Activated CD4-positive, alpha-beta T cell treated with anti-CD3 and anti-CD28 coated beads, Interleukin-2, amount 10 ng/mL, durations not matched to agents 7 days and 5 days (primary cell): ENCODE data around the gene YPEL3. TPM values are rescaled to one million over a fixed set of nuclear protein-coding genes. Genes with fewer than 3 reads are reported as not detected.

ENCODE experiments used
- CTCF ChIA-PET: fragments of 350-600 bp; sonication (Branson Sonifier 250); formaldehyde crosslinking; loops from one replicate; lab custom pipeline; 2021; ENCODE audit warnings: antibody characterized with exemption; lab: Charles Lee
- POLR2A ChIA-PET: fragments of 350-600 bp; sonication (Branson Sonifier 250); formaldehyde crosslinking; loops from one replicate; lab custom pipeline; 2021; ENCODE audit warnings: antibody characterized with exemption; lab: Charles Lee
- DNase-seq: peaks from one replicate; pipeline ENCODE4 v3.0.0-alpha.2; 2020
- H3K27ac Mint-ChIP-seq: one replicate; pipeline ENCODE4 v1.8.0; 2021; ENCODE audit warnings: mild to moderate bottlenecking, moderate library complexity, mixed read lengths
- H3K27me3 Mint-ChIP-seq: one replicate; pipeline ENCODE4 v1.8.0; 2021; ENCODE audit warnings: mixed read lengths
- H3K36me3 Mint-ChIP-seq: one replicate; pipeline ENCODE4 v1.8.0; 2021; ENCODE audit warnings: low read depth, mixed read lengths
- H3K4me1 Mint-ChIP-seq: one replicate; pipeline ENCODE4 v1.8.0; 2021; ENCODE audit warnings: mixed read lengths
- H3K4me3 Mint-ChIP-seq: one replicate; pipeline ENCODE4 v1.8.0; 2021; ENCODE audit warnings: mild to moderate bottlenecking, moderate library complexity, mixed read lengths
- H3K9me3 Mint-ChIP-seq: one replicate; pipeline ENCODE4 v1.8.0; 2021; ENCODE audit warnings: mixed read lengths
- total RNA-seq, 2 experiments: library from RNA; stranded (reverse); gene quantifications; one replicate each; pipeline ENCODE4 v1.2.3, GENCODE V29; 2021

The YPEL3 gene
- total RNA-seq, 2 experiments from 2014 or later = 50.7 to 55.4 TPM

- no peaks in the 10 kb centered on the region for H3K27me3 Mint-ChIP-seq
- CTCF ChIA-PET = interaction anchor here (1.2 to 4.1 kb wide), 5 partner anchors 9 to 78 kb away, joined by 3 to 39 read pairs (median 5); partner anchors contain the start of genes TBX6 and TLCD3B
- H3K9me3 Mint-ChIP-seq = no peaks in the 10 kb centered on the region
- H3K4me3 Mint-ChIP-seq = peak overlapping the region; percentile 99
- H3K36me3 Mint-ChIP-seq = peaks cover 48% of the 10 kb centered on the region
- H3K4me1 Mint-ChIP-seq = peaks cover 39% of the 10 kb centered on the region
- no peak for DNase-seq
- H3K27ac Mint-ChIP-seq = peak overlapping the region; percentile 99
- POLR2A ChIA-PET = interaction anchor here (0.6 to 1.8 kb wide), 4 partner anchors 11 to 27 kb away, joined by 3 to 7 read pairs (median 4); partner anchors contain the start of gene TBX6
Measured at GRCh38 chr16:30064729-30065101, 31.3 kb downstream of the YPEL3 start.

GRCh38 chr16:30063893-30064728 lies 31.9 kb downstream of the YPEL3 start:
- CTCF ChIA-PET = interaction anchor here (0.7 to 4.1 kb wide), 9 partner anchors 9 to 346 kb away, joined by 3 to 39 read pairs (median 5); partner anchors contain the start of genes TBX6 and TLCD3B
- Mint-ChIP-seq H3K9me3 (no peaks in the 10 kb centered on the region), H3K27ac (peak overlapping the region; percentile 99)

GRCh38 chr16:30063278-30063892 lies 32.6 kb downstream of the YPEL3 start:
- ChIA-PET CTCF (interaction anchor here (0.6 to 3.0 kb wide), 7 partner anchors 8 to 346 kb away, joined by 3 to 19 read pairs (median 4); partner anchors contain the start of gene TBX6), POLR2A (interaction anchor here (0.6 kb wide), 2 partner anchors 12 to 388 kb away, joined by 3 to 6 read pairs; no protein-coding TSS in a partner anchor)
- Mint-ChIP-seq H3K9me3 (no peaks in the 10 kb centered on the region), H3K4me3 (peak overlapping the region; percentile 99), H3K27me3 (no peaks in the 10 kb centered on the region), H3K4me1 (peaks cover 27% of the 10 kb centered on the region), H3K27ac (peak overlapping the region; percentile 99), H3K36me3 (peaks cover 34% of the 10 kb centered on the region)
- no peak for DNase-seq

More at GRCh38 chr16:30063893-30064728, 31.9 kb downstream of the YPEL3 start:
- DNase-seq = peak; percentile 75
- H3K4me1 Mint-ChIP-seq = peaks cover 33% of the 10 kb centered on the region
- H3K36me3 Mint-ChIP-seq = peaks cover 42% of the 10 kb centered on the region
- peak overlapping the region; percentile 99 for H3K4me3 Mint-ChIP-seq
- POLR2A ChIA-PET = interaction anchor here (1.5 to 1.8 kb wide), 2 partner anchors 11 to 28 kb away, joined by 4 to 7 read pairs; partner anchors contain the start of gene TBX6
- no peaks in the 10 kb centered on the region for H3K27me3 Mint-ChIP-seq

GRCh38 chr16:30060836-30061554 lies 35.0 kb downstream of the YPEL3 start:
- H3K4me3 Mint-ChIP-seq = no peak overlapping the region
- peaks cover 12% of the 10 kb centered on the region for H3K4me1 Mint-ChIP-seq
- no peaks in the 10 kb centered on the region for H3K9me3 Mint-ChIP-seq
- H3K27me3 Mint-ChIP-seq = no peaks in the 10 kb centered on the region
- H3K27ac Mint-ChIP-seq = no peak overlapping the region
- DNase-seq = no peak
- ChIA-PET CTCF (interaction anchor here (1.3 kb wide), 1 partner anchor 348 kb away, joined by 4 read pairs; no protein-coding TSS in a partner anchor), POLR2A (no interaction called here)
- peaks cover 13% of the 10 kb centered on the region for H3K36me3 Mint-ChIP-seq

GRCh38 chr16:30060346-30060745 lies 35.7 kb downstream of the YPEL3 start:
- Mint-ChIP-seq H3K4me3 (no peak overlapping the region), H3K4me1 (peaks cover 16% of the 10 kb centered on the region), H3K27ac (no peak overlapping the region), H3K9me3 (no peaks in the 10 kb centered on the region), H3K27me3 (no peaks in the 10 kb centered on the region), H3K36me3 (peaks cover 11% of the 10 kb centered on the region)
- DNase-seq = no peak
- ChIA-PET POLR2A (no interaction called here), CTCF (interaction anchor here (0.6 kb wide), 1 partner anchor 1489 kb away, joined by 3 read pairs; no protein-coding TSS in a partner anchor)

GRCh38 chr16:30054959-30055553 lies 41.0 kb downstream of the YPEL3 start:
- ChIA-PET POLR2A (interaction anchor here (1.1 kb wide), 1 partner anchor 11 kb away, joined by 8 read pairs; the partner anchor contains the start of gene ALDOA), CTCF (interaction anchor here (0.5 to 2.1 kb wide), 17 partner anchors 9 to 915 kb away, joined by 3 to 19 read pairs (median 4); partner anchors contain the start of genes ALDOA, CORO1A, DCTPP1 and HIRIP3)
- Mint-ChIP-seq H3K4me1 (peaks cover 40% of the 10 kb centered on the region), H3K9me3 (no peaks in the 10 kb centered on the region), H3K4me3 (peak overlapping the region; percentile 37), H3K27ac (peak overlapping the region; percentile 67), H3K27me3 (peaks cover 2% of the 10 kb centered on the region), H3K36me3 (peaks cover 7% of the 10 kb centered on the region)
- peak; percentile 58 for DNase-seq

GRCh38 chr16:30054451-30054850 lies 41.6 kb downstream of the YPEL3 start:
- peaks cover 2% of the 10 kb centered on the region for H3K27me3 Mint-ChIP-seq
- H3K27ac Mint-ChIP-seq = no peak overlapping the region
- peaks cover 40% of the 10 kb centered on the region for H3K4me1 Mint-ChIP-seq
- peaks cover 7% of the 10 kb centered on the region for H3K36me3 Mint-ChIP-seq
- ChIA-PET CTCF (interaction anchor here (0.5 to 2.1 kb wide), 10 partner anchors 10 to 915 kb away, joined by 3 to 19 read pairs (median 6); partner anchors contain the start of genes ALDOA, DCTPP1, HIRIP3 and TBX6), POLR2A (no interaction called here)
- no peaks in the 10 kb centered on the region for H3K9me3 Mint-ChIP-seq
- DNase-seq = no peak
- H3K4me3 Mint-ChIP-seq = peak overlapping the region; percentile 37

- no peak overlapping the region for H3K27ac Mint-ChIP-seq
- H3K4me3 Mint-ChIP-seq = peak overlapping the region; percentile 90
- peaks cover 2% of the 10 kb centered on the region for H3K27me3 Mint-ChIP-seq
- H3K9me3 Mint-ChIP-seq = no peaks in the 10 kb centered on the region
- POLR2A ChIA-PET = interaction anchor here (1.5 kb wide), 1 partner anchor 12 kb away, joined by 4 read pairs; the partner anchor contains the start of gene ALDOA
- no peak for DNase-seq
- peaks cover 40% of the 10 kb centered on the region for H3K4me1 Mint-ChIP-seq
- H3K36me3 Mint-ChIP-seq = peaks cover 7% of the 10 kb centered on the region
- CTCF ChIA-PET = interaction anchor here (0.6 to 2.2 kb wide), 7 partner anchors 10 to 1224 kb away, joined by 3 to 7 read pairs (median 5); partner anchors contain the start of genes ALDOA and PAGR1
Measured at GRCh38 chr16:30053376-30054015, 42.5 kb downstream of the YPEL3 start.

GRCh38 chr16:30052671-30053372 lies 43.2 kb downstream of the YPEL3 start:
- peaks cover 40% of the 10 kb centered on the region for H3K4me1 Mint-ChIP-seq
- CTCF ChIA-PET = interaction anchor here (0.6 to 2.2 kb wide), 8 partner anchors 9 to 1224 kb away, joined by 3 to 7 read pairs (median 4); partner anchors contain the start of genes ALDOA and PAGR1
- H3K27me3 Mint-ChIP-seq = peaks cover 2% of the 10 kb centered on the region
- H3K4me3 Mint-ChIP-seq = peak overlapping the region; percentile 90
- POLR2A ChIA-PET = interaction anchor here (0.6 to 1.5 kb wide), 2 partner anchors 12 to 1856 kb away, joined by 3 to 4 read pairs; partner anchors contain the start of gene ALDOA
- H3K36me3 Mint-ChIP-seq = peaks cover 7% of the 10 kb centered on the region
- peak; percentile 94 for DNase-seq
- no peaks in the 10 kb centered on the region for H3K9me3 Mint-ChIP-seq
- peak overlapping the region; percentile 87 for H3K27ac Mint-ChIP-seq

- peaks cover 40% of the 10 kb centered on the region for H3K4me1 Mint-ChIP-seq
- DNase-seq = no peak
- ChIA-PET POLR2A (no interaction called here), CTCF (interaction anchor here (0.8 to 2.2 kb wide), 2 partner anchors 16 to 358 kb away, joined by 4 to 6 read pairs; no protein-coding TSS in a partner anchor)
- peaks cover 2% of the 10 kb centered on the region for H3K27me3 Mint-ChIP-seq
- peak overlapping the region; percentile 90 for H3K4me3 Mint-ChIP-seq
- H3K9me3 Mint-ChIP-seq = no peaks in the 10 kb centered on the region
- H3K27ac Mint-ChIP-seq = peak overlapping the region; percentile 89
- peaks cover 7% of the 10 kb centered on the region for H3K36me3 Mint-ChIP-seq
Measured at GRCh38 chr16:30051518-30051917, 44.5 kb downstream of the YPEL3 start.
